ENCODE results near the gene LMBR1.
"Not testable (repeated sequence)": the region's sequence is repeated elsewhere in the genome, so short reads cannot be mapped to it uniquely, and the experiment has no call there.

LMBR1 gene
- total RNA-seq: 38.0 to 67.4 reads per million in 2 experiments

GRCh38 chr7:156892821-156893706, at the start of gene LMBR1:
LMBR1 (minus strand) TSS chr7:156893183; CDS start chr7:156892993, 190 bp downstream.
- peak; percentile 91 for DNase-seq (ENCODE audit: low read depth)

GRCh38 chr7:156942708-156943090, 49.7 kb upstream of the LMBR1 start:
- DNase-seq (ENCODE audit: low read depth): no peak

GRCh38 chr7:156941393-156942182, 48.6 kb upstream of the LMBR1 start:
- no peak for DNase-seq (ENCODE audit: low read depth)

- no peak for DNase-seq (ENCODE audit: low read depth)
These were observed 47.6 kb upstream of the LMBR1 start for GRCh38 chr7:156940421-156941122.

- DNase-seq (ENCODE audit: low read depth): not testable (repeated sequence)
These were observed 43.8 kb upstream of the LMBR1 start for GRCh38 chr7:156936766-156937165.

GRCh38 chr7:156935250-156935649, 42.3 kb upstream of the LMBR1 start:
- no peak for DNase-seq (ENCODE audit: low read depth)

- no peak for DNase-seq (ENCODE audit: low read depth)
These were observed 39.0 kb upstream of the LMBR1 start for GRCh38 chr7:156932006-156932405.

- DNase-seq (ENCODE audit: low read depth): peak; percentile 28
These were observed 37.0 kb upstream of the LMBR1 start for GRCh38 chr7:156929789-156930539.

- DNase-seq (ENCODE audit: low read depth): no peak
These were observed 35.4 kb upstream of the LMBR1 start for GRCh38 chr7:156928406-156928747.

GRCh38 chr7:156927571-156928405, 34.8 kb upstream of the LMBR1 start:
- DNase-seq (ENCODE audit: low read depth): no peak

GRCh38 chr7:156925821-156926220, 32.8 kb upstream of the LMBR1 start:
- DNase-seq (ENCODE audit: low read depth): not testable (repeated sequence)

- not testable (repeated sequence) for DNase-seq (ENCODE audit: low read depth)
These were observed 29.3 kb upstream of the LMBR1 start for GRCh38 chr7:156922304-156922703.

GRCh38 chr7:156920487-156921373, 27.7 kb upstream of the LMBR1 start:
- DNase-seq (ENCODE audit: low read depth): not testable (repeated sequence)

GRCh38 chr7:156920076-156920475, 27.1 kb upstream of the LMBR1 start:
- no peak for DNase-seq (ENCODE audit: low read depth)

- no peak for DNase-seq (ENCODE audit: low read depth)
These were observed 26.2 kb upstream of the LMBR1 start for GRCh38 chr7:156919132-156919713.

GRCh38 chr7:156918635-156919034, 25.7 kb upstream of the LMBR1 start:
- no peak for DNase-seq (ENCODE audit: low read depth)

GRCh38 chr7:156909574-156910252, 16.7 kb upstream of the LMBR1 start:
- DNase-seq (ENCODE audit: low read depth): not testable (repeated sequence)

GRCh38 chr7:156907656-156908055, 14.7 kb upstream of the LMBR1 start:
- DNase-seq (ENCODE audit: low read depth): no peak

GRCh38 chr7:156906200-156906649, 13.2 kb upstream of the LMBR1 start:
- no peak for DNase-seq (ENCODE audit: low read depth)

Data from T follicular helper cell (primary cell).